OCI-LY3 (cell line): Measurements from ENCODE around the gene TTLL5.

ENCODE experiments used
- H2AFZ ChIP-seq: fragments of 200-600, 300-600 bp; shearing (Covaris generic); 2 replicates; pipeline ENCODE4 v1.6.0; 2014; ENCODE audit warnings: antibody characterized with exemption, low read depth, low read length
- H3K27ac ChIP-seq: fragments of 200-600, 300-600 bp; sonication (generic); 2 replicates; pipeline ENCODE4 v1.5.1; 2014; ENCODE audit warnings: mild to moderate bottlenecking, low read length, moderate library complexity, mixed read lengths
- H3K27me3 ChIP-seq: fragments of 200-600, 300-600 bp; sonication (generic); 2 replicates; pipeline ENCODE4 v1.6.1; 2014; ENCODE audit warnings: low read depth, low read length, mixed read lengths
- H3K36me3 ChIP-seq: fragments of 200-600, 300-600 bp; sonication (generic); replicated peaks from 2 replicates; pipeline ENCODE3; 2014; ENCODE audit warnings: low read depth, low read length, mixed read lengths
- H3K4me1 ChIP-seq: fragments of 300-600, 200-600 bp; sonication (generic); 2 replicates; pipeline ENCODE4 v1.6.1; 2014; ENCODE audit warnings: low read length, mixed read lengths
- H3K4me2 ChIP-seq: fragments of 200-600, 300-600 bp; sonication (generic); 2 replicates; pipeline ENCODE4 v1.6.1; 2014; ENCODE audit warnings: low read length, mixed read lengths
- H3K4me3 ChIP-seq: fragments of 300-600, 200-600 bp; sonication (generic); 2 replicates; pipeline ENCODE4 v1.5.1; 2014; ENCODE audit warnings: antibody characterized with exemption, mild to moderate bottlenecking, low read length, moderate library complexity
- H3K79me2 ChIP-seq: fragments of 300-600, 200-600 bp; shearing (Covaris generic); 2 replicates; pipeline ENCODE4 v1.6.1; 2014; ENCODE audit warnings: mild to moderate bottlenecking, low read length, mixed read lengths
- H3K9ac ChIP-seq: fragments of 300-600, 200-600 bp; shearing (Covaris generic); 2 replicates; pipeline ENCODE4 v1.6.0; 2014; ENCODE audit warnings: mild to moderate bottlenecking, low read length, moderate library complexity
- H3K9me3 ChIP-seq: fragments of 200-600, 300-600 bp; shearing (Covaris generic); 2 replicates; pipeline ENCODE4 v1.6.1; 2014; ENCODE audit warnings: low read length, mixed read lengths; ENCODE audit not compliant: insufficient read depth
- H4K20me1 ChIP-seq: fragments of 200-600, 300-600 bp; sonication (generic); 2 replicates; pipeline ENCODE4 v1.6.1; 2016; ENCODE audit warnings: low read length, mixed read lengths; ENCODE audit not compliant: insufficient read depth
- CTCF ChIP-seq: fragments of 200-600, 300-600 bp; sonication (generic); IDR thresholded peaks from 2 replicates; pipeline ENCODE4 v1.5.1; 2014; ENCODE audit warnings: antibody characterized with exemption, low read length, low read depth
- EZH2phosphoT487 ChIP-seq: fragments of 200-600 bp; shearing (Covaris generic); IDR thresholded peaks from 2 replicates; pipeline ENCODE4 v1.6.1; 2018; ENCODE audit warnings: antibody characterized with exemption, mixed run types, low read depth

The TTLL5 gene

DNA sequence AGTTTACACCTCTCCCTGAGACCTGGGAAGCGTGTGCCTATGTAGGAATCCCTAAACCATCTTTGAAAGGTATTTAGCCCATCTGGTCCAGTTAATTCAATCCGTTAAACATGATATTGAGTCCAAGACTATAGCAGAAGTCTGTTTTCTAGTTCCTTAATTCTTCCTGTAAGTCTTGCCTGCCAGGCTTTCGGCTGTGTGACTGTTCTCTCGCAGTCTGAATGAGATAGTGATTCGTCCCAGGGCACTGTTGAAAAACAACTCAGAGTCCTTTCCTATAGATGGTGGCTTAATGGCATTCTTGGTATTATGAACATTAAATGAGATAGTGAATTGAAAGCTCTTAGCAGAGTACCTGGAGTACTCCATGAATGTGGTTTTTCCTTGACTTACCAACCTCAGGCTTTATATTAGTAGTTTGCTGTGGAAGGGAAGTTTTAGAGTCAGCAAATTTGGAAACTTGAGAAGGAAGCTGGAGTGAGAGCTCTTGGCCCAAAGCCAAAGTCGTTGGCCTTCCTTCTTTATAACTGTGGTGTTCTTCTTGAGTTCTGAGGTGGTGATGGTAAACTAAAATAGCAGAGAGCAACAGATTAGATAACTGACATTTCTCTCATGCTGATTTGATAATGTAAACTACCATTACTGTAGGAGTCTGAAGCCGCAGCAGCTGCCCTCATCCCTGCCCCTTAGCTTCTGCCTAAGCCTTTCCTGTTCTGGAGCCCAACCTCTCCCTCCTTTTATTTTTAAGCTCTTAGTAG, 244.3 kb downstream of the TTLL5 start:
- Histone ChIP-seq H3K36me3 (peaks cover 5% of the 10 kb centered on the region), H3K9ac (no peak overlapping the region), H3K27me3 (no peaks in the 10 kb centered on the region), H3K79me2 (no peaks in the 10 kb centered on the region), H3K27ac (no peak overlapping the region), H3K9me3 (no peaks in the 10 kb centered on the region), H3K4me2 (no peak overlapping the region), H4K20me1 (no peaks in the 10 kb centered on the region), H3K4me3 (no peak overlapping the region), H2AFZ (no peak overlapping the region), H3K4me1 (no peaks in the 10 kb centered on the region)
- TF ChIP-seq EZH2phosphoT487, result no peak
- no peak for TF ChIP-seq CTCF

- H3K9ac ChIP-seq, result no peak overlapping the region
- no peak overlapping the region for H3K4me2 ChIP-seq
- TF ChIP-seq EZH2phosphoT487, result no peak
- TF ChIP-seq CTCF, result no peak
- H3K9me3 ChIP-seq, result no peaks in the 10 kb centered on the region
- H3K36me3 ChIP-seq, result peaks cover 5% of the 10 kb centered on the region
- H3K27ac ChIP-seq, result no peak overlapping the region
- no peak overlapping the region for H3K4me3 ChIP-seq
- no peaks in the 10 kb centered on the region for H3K79me2 ChIP-seq
- no peaks in the 10 kb centered on the region for H3K4me1 ChIP-seq
- no peak overlapping the region for H2AFZ ChIP-seq
- H3K27me3 ChIP-seq, result no peaks in the 10 kb centered on the region
- no peaks in the 10 kb centered on the region for H4K20me1 ChIP-seq
Measured at GRCh38 chr14:75906228-75906627, 245.2 kb downstream of the TTLL5 start.

DNA sequence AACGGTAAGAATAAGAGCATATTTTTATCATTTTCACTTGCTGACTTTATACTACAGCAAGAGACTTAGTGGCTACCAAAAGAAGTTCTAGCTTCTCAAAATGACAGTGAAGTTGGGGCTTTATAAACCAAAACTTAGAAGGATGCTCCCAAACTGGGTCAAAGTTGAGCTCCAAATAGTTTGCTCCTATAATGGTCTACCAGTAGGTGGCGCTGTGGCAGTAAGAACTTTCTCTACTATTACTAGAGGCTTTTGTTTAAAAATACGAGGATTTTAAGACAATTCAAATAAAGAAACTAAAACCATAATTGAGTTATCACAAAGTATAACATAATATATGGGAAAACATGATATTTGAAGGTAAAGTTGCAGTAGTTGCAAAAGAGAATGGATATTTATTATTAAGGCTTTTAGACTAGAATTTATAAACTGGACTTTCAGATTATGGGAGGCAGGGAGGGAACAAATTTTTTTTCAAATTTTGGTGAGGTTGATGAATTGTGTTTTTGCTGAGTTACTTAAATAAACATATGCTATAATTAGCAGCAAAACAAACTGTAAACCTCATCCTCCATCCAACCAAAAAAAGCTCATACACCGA, 245.7 kb downstream of the TTLL5 start:
- H3K9ac ChIP-seq, result no peak overlapping the region
- no peaks in the 10 kb centered on the region for H4K20me1 ChIP-seq
- no peak overlapping the region for H2AFZ ChIP-seq
- no peaks in the 10 kb centered on the region for H3K4me1 ChIP-seq
- no peak for TF ChIP-seq EZH2phosphoT487
- TF ChIP-seq CTCF, result peak; percentile 95
- H3K27me3 ChIP-seq, result no peaks in the 10 kb centered on the region
- H3K79me2 ChIP-seq, result no peaks in the 10 kb centered on the region
- H3K36me3 ChIP-seq, result peaks cover 5% of the 10 kb centered on the region
- no peak overlapping the region for H3K4me2 ChIP-seq
- no peak overlapping the region for H3K27ac ChIP-seq
- H3K4me3 ChIP-seq, result no peak overlapping the region
- no peaks in the 10 kb centered on the region for H3K9me3 ChIP-seq

- H3K36me3 ChIP-seq, result no peaks in the 10 kb centered on the region
- no peaks in the 10 kb centered on the region for H3K4me1 ChIP-seq
- no peak overlapping the region for H3K4me2 ChIP-seq
- TF ChIP-seq CTCF (no peak), EZH2phosphoT487 (no peak)
- no peaks in the 10 kb centered on the region for H3K9me3 ChIP-seq
- no peaks in the 10 kb centered on the region for H3K27me3 ChIP-seq
- H3K9ac ChIP-seq, result no peak overlapping the region
- H3K4me3 ChIP-seq, result no peak overlapping the region
- no peak overlapping the region for H3K27ac ChIP-seq
- H3K79me2 ChIP-seq, result no peaks in the 10 kb centered on the region
- no peak overlapping the region for H2AFZ ChIP-seq
- H4K20me1 ChIP-seq, result no peaks in the 10 kb centered on the region
Measured at GRCh38 chr14:75907756-75908359, 246.8 kb downstream of the TTLL5 start.
